Measurements from ENCODE around the gene APBA3. TPM values are rescaled to one million over a fixed set of nuclear protein-coding genes. Genes with fewer than 3 reads are reported as not detected.
"Not testable (repeated sequence)": the region's sequence is repeated elsewhere in the genome, so short reads cannot be mapped to it uniquely, and the experiment has no call there.

Gene APBA3
- total RNA-seq, 1 donor from 2014 or later = 10.9 TPM

GRCh38 chr19:3770136-3770999, 8.9 kb upstream of the APBA3 start:
- no peak for ATAC-seq

DNA sequence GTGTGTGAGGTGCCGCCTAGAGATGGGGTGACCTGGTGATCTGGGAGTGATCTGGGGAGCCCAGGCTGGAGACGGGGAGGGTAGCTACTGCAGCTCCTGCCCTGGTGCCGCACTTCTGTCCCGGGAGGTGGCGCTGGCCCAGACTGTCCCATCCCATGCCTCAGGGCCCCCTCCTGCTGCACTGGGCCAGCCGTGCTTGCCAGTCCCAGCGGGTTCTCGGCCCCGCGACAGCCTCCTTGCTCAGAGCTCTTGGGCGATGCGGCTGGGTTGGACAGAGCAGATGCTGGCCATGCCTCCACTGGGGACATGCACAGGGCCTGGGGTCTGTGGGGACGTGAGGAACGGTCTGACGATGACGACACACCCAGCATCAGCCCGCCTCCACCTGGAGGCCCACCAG, 8.0 kb upstream of the APBA3 start:
- no peak for ATAC-seq

GRCh38 chr19:3768748-3769099, 7.2 kb upstream of the APBA3 start:
- ATAC-seq = no peak

GRCh38 chr19:3768015-3768747, 6.7 kb upstream of the APBA3 start:
- ATAC-seq = peak; percentile 6

DNA sequence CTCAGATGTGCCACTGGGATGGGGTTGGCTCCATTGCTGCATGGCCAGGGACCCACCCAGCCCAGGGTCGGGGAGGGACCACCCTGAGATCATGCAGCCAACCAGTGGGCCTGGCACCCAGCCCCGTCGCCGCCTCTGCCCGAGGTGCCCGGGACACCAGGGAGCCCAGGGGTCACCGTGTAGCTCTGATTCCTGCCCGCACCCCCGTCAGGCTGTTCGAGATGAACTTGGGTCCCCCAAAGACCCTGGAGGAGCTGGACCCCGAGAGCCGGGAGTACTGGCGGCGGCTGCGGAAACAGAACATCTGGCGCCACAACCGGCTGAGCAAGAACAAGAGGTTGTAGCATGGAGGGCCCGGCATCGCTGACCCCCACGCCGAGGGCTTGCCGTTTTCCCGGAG, 5.6 kb upstream of the APBA3 start:
- no peak for ATAC-seq

- ATAC-seq = no peak
Measured at GRCh38 chr19:3766520-3766919, 5.0 kb upstream of the APBA3 start.

- ATAC-seq = not testable (repeated sequence)
Measured at GRCh38 chr19:3765757-3766156, 4.3 kb upstream of the APBA3 start.

DNA sequence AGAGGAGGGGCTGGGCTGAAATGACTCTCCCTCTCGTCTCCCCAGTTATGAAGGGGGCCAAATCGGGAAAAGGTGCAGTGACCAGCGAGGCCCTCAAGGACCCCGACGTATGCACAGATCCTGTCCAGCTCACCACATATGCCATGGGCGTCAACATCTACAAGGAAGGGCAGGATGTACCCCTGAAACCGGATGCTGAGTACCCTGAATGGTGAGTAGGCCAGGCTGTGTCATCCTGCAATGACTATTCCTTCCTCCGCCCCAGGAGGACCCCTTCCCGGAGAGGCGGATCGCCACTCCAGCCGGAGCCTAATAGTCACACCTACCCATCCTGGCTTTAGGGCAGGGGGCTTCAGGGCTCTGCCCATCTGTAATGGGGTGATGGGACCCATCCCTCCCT, 3.6 kb upstream of the APBA3 start:
- ATAC-seq = no peak

- peak; percentile 95 for ATAC-seq
Measured at GRCh38 chr19:3762501-3763459, 1.3 kb upstream of the APBA3 start, which contains the start of gene MRPL54. MRPL54 (plus strand) TSS chr19:3762682; CDS start chr19:3762701, 19 bp downstream.

DNA sequence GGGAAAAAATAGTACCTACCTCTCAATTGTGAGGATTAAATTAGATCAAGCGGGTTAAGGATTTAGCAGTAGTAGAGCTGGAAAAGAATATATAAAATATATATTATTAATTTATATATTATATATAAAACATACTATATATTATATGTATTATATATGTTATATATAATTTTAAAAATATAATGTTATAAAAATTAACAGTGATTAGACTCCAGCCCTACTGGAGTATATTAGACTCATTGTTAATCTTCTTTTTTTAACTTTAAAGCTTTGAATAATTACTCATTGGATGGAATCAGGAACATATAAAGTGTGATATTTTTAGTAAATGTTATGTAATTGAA, 610 bp upstream of the APBA3 start:
- ATAC-seq = no peak

- ATAC-seq = no peak
Measured at GRCh38 chr19:3760871-3761361, 576 bp downstream of the APBA3 start.

DNA sequence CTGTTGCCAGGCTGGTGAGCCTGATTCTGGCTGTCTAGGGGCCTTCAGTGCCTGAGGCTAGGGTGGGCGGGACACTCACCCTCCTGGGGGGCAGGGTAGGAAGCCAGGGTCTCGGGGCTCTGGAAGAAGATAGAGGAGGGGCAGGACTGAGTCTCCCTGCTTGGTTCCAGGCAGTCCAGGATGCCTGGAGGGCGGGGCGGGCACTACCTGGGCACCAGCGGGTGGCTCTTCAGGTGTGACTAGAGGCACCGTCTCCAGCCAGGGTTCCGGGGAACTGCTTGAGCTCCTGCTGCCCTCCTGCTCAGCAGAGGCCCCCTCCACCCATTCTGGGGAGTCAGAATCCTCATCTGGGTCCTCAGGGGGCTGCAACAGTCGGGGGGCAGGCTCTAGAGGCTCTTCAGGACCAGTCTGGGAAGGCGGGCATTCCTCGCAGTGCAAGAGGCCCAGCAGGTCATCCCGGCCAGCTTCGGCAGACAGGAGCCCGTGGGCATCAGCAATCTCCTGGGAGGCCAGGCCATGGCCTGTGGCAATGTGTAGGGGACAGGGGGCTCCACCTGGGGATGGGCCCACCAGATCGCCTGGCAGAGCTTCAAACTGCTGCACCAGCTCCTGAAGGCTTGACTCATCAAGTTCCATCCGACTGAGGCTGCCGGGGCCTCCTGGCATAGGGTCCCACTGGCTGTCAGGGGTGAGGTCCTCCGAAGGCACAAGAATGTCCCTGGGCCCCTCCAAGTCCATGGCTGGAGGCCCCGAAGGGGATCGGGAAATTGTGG, 1.8 kb downstream of the APBA3 start:
- no peak for ATAC-seq

DNA sequence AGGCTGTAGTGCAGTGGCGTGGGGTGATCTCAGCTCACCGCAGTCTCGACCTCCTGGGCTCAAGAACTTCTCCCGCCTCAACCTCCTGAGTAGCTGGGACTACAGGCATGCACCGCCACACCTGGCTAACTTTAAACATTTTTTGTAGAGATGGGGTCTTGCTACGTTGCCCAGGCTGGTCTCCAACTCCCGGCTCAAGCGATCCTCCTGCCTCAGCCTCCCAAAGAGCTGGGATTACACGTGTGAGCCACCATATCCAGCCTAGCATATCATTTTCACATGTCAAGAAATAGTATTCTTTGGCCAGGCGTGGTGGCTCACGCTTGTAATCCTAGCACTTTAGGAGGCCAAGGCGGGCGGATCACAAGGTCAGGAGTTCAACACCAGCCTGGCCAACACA, 3.2 kb downstream of the APBA3 start:
- ATAC-seq = not testable (repeated sequence)

DNA sequence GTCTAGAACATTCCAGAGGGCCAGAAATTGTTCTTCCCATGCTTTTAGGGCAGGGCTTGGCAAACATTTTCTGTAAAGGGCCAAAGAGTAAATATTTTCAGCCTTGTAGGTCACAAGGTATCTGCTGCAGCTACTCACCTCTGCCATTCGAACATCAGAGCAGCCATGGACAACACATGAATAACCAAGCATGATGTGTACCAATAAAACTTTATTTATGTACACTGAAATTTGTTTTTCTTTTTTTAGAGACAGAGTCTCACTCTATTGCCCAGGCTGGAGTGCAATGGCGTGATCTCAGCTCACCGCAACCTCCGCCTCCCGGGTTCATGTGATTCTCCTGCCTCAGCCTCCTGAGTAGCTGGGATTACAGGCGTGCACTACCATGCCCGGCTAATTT, 3.8 kb downstream of the APBA3 start:
- ATAC-seq = not testable (repeated sequence)

DNA sequence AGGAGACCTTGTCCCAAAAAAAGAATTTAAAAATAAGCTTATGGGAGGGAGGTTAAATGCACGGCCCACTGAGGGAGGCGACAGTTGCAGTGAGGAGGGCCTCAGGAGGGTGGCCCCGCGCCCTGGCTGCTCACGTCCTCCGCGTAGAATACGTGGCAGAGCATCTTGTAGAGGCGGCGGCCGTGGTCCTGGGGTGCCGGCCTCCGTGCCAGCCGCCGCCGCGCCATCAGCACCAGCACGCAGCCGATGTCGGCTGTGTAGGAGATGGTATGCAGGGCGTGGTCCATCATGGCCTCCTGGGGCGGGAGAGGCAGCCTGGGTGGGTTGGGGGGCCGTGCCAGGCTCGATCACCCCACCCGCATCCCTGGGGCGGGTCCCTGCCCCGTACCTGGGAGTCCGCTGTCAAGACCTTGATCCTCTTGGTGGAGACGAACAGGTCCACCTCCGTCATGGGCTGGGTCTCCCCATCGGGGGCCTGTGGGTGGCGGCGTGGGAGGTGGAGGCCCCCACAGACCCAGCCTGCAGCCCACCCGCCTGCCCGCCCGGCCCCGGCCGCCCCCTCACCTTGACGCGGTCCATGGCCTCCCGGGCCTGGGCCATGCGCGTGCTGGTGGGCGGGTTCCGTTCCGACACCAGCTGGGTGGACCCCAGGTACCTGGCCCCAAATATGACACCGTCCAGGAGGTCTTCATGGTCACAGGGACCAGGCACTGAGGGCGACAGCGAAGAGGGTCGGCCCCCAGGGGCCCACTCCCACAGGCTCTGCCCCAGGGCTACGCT, 7.7 kb downstream of the APBA3 start:
- peak; percentile 7 for ATAC-seq

GRCh38 chr19:3752492-3752891, 9.0 kb downstream of the APBA3 start:
- ATAC-seq = no peak

GRCh38 chr19:3751236-3751635, 10.3 kb downstream of the APBA3 start:
- ATAC-seq = no peak

- no peak for ATAC-seq
Measured at GRCh38 chr19:3750211-3750610, 11.3 kb downstream of the APBA3 start.

GRCh38 chr19:3748965-3749364, 12.5 kb downstream of the APBA3 start:
- peak; percentile 39 for ATAC-seq

DNA sequence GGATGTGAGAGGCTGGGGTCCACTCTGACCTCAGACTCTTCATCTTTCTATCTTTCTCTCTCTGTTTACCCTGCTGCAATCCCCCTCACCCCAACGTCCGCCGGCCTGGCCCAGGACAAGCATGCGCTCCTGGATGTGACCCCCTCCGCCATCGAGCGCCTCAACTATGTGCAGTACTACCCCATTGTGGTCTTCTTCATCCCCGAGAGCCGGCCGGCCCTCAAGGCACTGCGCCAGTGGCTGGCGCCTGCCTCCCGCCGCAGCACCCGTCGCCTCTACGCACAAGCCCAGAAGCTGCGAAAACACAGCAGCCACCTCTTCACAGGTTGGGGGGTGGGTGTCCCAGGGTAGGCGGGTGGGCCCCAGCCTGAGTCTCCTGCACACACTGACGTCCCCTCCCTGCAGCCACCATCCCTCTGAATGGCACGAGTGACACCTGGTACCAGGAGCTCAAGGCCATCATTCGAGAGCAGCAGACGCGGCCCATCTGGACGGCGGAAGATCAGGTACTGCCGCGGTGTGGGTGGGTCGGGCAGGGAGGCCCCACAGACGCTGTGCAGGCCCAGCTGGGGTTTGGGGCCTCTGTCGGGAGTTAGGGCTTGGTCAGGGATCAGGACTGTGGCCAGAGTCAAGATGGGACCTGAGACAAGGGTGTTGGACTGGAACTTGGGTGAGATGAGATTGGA, 15.0 kb downstream of the APBA3 start:
- no peak for ATAC-seq

Data from esophagus mucosa (tissue), 1 donor.